ENCODE data around the gene GPR146. TPM values are rescaled to one million over a fixed set of nuclear protein-coding genes. Genes with fewer than 3 reads are reported as not detected.

GPR146 gene
- total and polyA plus RNA-seq, 9 of the 15 experiments (the other 6 are each of a cell fraction or from before 2014, with no cell fraction given), result 0.22 to 3.6 (median 0.64) TPM; not detected in 2

GRCh38 chr7:1053816-1054370 is 9.5 kb downstream of the GPR146 start:
- Histone ChIP-seq H3K9me1 (ENCODE audit: control insufficient read depth, insufficient read depth, low read length) (no peaks in the 10 kb centered on the region), H2AFZ (ENCODE audit: low read depth, low read length) (no peak overlapping the region), H3K9me3 (replicated peaks; ENCODE audit: control insufficient read depth, insufficient read depth, low read depth, low read length) (no peaks in the 10 kb centered on the region), H3K36me3 (ENCODE audit: control insufficient read depth, insufficient read depth, low read length) (peaks cover 6% of the 10 kb centered on the region; the same call in 1 of the 3 replicates), H3K27ac (ENCODE audit: extremely low read depth, low read depth, low read length) (no peak overlapping the region), H4K20me1 (replicated peaks; ENCODE audit: control insufficient read depth, insufficient read depth, low read length) (no peaks in the 10 kb centered on the region), H3K4me3 (no peak overlapping the region), H3K79me2 (ENCODE audit: control insufficient read depth, insufficient read depth, low read length) (peaks cover 10% of the 10 kb centered on the region; the same call in 1 of the 3 replicates), H3K9ac (ENCODE audit: insufficient read depth in 1 of 2, low read depth in 2 of 2, low read length in 2 of 2) (peak overlapping the region in 1 of 2 experiments; percentile 79; a peak in 2 of 4 replicates), H3K4me1 (replicated peaks in 1 of 2; ENCODE audit: control insufficient read depth in 2 of 2, insufficient read depth in 2 of 2, low read length in 2 of 2) (peaks cover 21 to 87% of the 10 kb centered on the region in 2 experiments), H3K4me2 (ENCODE audit: insufficient read depth, low read length) (no peak overlapping the region), H3K27me3 (ENCODE audit: control insufficient read depth in 2 of 2, insufficient read depth in 2 of 2, low read length in 2 of 2) (no peaks in the 10 kb centered on the region)
- BruUV-seq (replicated peaks), result no TSS peak
- ATAC-seq (no peak), FAIRE-seq (no peak), DNase-seq (ENCODE audit: extremely low read depth in 1 of 4, low spot score in 3 of 4) (no peak)
- intact Hi-C loops (cut with micrococcal nuclease), result no loop called here
- TF ChIP-seq ARID4B (CRISPR knock-in tag; IDR thresholded peaks at IDR 0.05), result 0 out of 2 replicates have a peak, but pooled peaks have one; percentile 8
- no peak for TF ChIP-seq MITF (IDR thresholded peaks at IDR 0.05)
- ChIA-PET CTCF (ENCODE audit: low intra/inter-chr PET ratio) (no interaction called here), POLR2A (interaction anchor here (0.6 to 1.0 kb wide), 4 partner anchors 9 to 112 kb away, joined by 3 to 5 read pairs (median 4); partner anchors contain the start of gene GPR146)
- in situ Hi-C loops (cut with MboI), result no loop called here
- WGBS (ENCODE audit: insufficient coverage, low coverage, missing lambda C conversion rate), result 89% methylated on average over 12 of the region's 17 CpGs
